SK-N-MC (cell line): Measurements from ENCODE around the gene CCDC63.

ENCODE experiments used
- DNase-seq: peaks from one replicate; pipeline ENCODE4 v3.0.0-alpha.2; 2011; ENCODE audit warnings: low read depth, low spot score
- H3K27ac ChIP-seq: fragments of 200-600 bp; sonication (generic); 2 replicates; pipeline ENCODE4 v1.5.1; 2016; ENCODE audit warnings: mixed run types
- H3K36me3 ChIP-seq: fragments of 200-600 bp; sonication (generic); 2 replicates; pipeline ENCODE4 v1.6.1; 2017; ENCODE audit warnings: antibody characterized with exemption, low read length, mixed read lengths; ENCODE audit not compliant: insufficient read depth
- H3K4me3 ChIP-seq: fragments of 200-600 bp; sonication (generic); 2 replicates; pipeline ENCODE4 v1.5.1; 2016
- H3K9ac ChIP-seq: fragments of 200-600 bp; sonication (generic); 2 replicates; pipeline ENCODE4 v1.8.0; 2017; ENCODE audit warnings: mixed run types, mixed read lengths; ENCODE audit not compliant: insufficient read length
- H3K9me3 ChIP-seq: fragments of 200-600 bp; sonication (generic); 2 replicates; pipeline ENCODE4 v1.6.1; 2017; ENCODE audit warnings: low read depth, mild to moderate bottlenecking, antibody characterized with exemption, low read length, moderate library complexity, mixed read lengths
- EZH2 ChIP-seq: fragments of 200-600 bp; sonication (generic); IDR thresholded peaks from one replicate; pipeline ENCODE4 v1.6.1; 2017; ENCODE audit warnings: antibody characterized with exemption
- FOXP2 ChIP-seq: optimal IDR thresholded peaks from 2 replicates; pipeline ENCODE3; 2011; ENCODE audit warnings: mild to moderate bottlenecking, moderate library complexity; ENCODE audit not compliant: insufficient read depth; ENCODE audit errors: extremely low read length, control extremely low read depth
- POLR2AphosphoS5 ChIP-seq: IDR thresholded peaks from 2 replicates; pipeline ENCODE4 v1.6.1; 2012; ENCODE audit warnings: mild to moderate bottlenecking, low read depth, low read length, borderline replicate concordance

Gene CCDC63

DNA sequence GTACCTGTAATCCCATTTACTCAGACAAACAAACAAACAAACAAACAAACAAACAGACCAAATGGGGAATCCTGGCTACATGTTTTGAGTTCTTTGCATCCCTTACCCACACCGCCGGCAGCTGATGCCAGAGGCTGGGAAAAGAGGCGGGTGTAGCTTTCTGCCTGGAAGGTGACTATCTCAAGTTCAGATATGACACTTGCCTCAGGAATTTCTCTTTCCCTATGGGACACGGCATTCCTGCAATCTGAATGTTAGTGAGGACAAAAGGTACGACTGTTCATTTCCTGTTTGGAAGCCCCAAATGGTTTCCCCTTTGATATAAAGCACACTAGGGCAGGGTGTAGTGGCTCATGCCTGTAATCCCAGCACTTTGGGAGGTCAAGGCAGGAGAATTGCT, 70.7 kb downstream of the CCDC63 start:
- peak overlapping the region; percentile 61 for H3K27ac ChIP-seq
- H3K9me3 ChIP-seq, result no peaks in the 10 kb centered on the region
- no peak overlapping the region for H3K4me3 ChIP-seq
- H3K36me3 ChIP-seq, result no peaks in the 10 kb centered on the region
- TF ChIP-seq EZH2 (no peak), POLR2AphosphoS5 (no peak), FOXP2 (no peak)
- no peak for DNase-seq
- peak overlapping the region; percentile 53 for H3K9ac ChIP-seq

- Histone ChIP-seq H3K9ac (peak overlapping the region; percentile 53), H3K27ac (peak overlapping the region; percentile 61), H3K36me3 (no peaks in the 10 kb centered on the region), H3K4me3 (no peak overlapping the region), H3K9me3 (no peaks in the 10 kb centered on the region)
- TF ChIP-seq FOXP2, result no peak
- no peak for TF ChIP-seq POLR2AphosphoS5
- TF ChIP-seq EZH2, result no peak
- DNase-seq, result no peak
These were observed 71.2 kb downstream of the CCDC63 start for GRCh38 chr12:110917961-110918360.

DNA sequence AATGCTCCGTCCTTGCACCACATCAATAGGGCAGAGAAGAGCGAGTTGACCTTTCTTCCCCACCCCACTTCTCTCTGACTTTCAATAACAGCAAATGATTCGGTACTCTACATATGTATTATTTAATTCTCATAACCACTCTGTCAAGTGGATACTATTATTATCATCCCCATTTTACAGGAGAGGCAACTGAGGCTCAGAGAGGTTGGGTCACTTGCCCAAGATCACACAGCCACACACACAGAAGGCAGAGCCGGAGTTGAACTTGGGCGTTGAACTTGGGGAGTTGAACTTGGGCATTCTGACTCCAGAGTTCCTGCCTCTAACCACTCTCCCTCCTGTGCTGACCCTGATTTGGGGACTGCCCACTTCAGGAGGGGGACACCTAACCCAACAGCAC, 72.9 kb downstream of the CCDC63 start:
- no peak overlapping the region for H3K4me3 ChIP-seq
- no peak overlapping the region for H3K9ac ChIP-seq
- no peak overlapping the region for H3K27ac ChIP-seq
- TF ChIP-seq EZH2, result no peak
- TF ChIP-seq FOXP2, result no peak
- TF ChIP-seq POLR2AphosphoS5, result no peak
- no peak for DNase-seq
- no peaks in the 10 kb centered on the region for H3K9me3 ChIP-seq
- H3K36me3 ChIP-seq, result no peaks in the 10 kb centered on the region

DNA sequence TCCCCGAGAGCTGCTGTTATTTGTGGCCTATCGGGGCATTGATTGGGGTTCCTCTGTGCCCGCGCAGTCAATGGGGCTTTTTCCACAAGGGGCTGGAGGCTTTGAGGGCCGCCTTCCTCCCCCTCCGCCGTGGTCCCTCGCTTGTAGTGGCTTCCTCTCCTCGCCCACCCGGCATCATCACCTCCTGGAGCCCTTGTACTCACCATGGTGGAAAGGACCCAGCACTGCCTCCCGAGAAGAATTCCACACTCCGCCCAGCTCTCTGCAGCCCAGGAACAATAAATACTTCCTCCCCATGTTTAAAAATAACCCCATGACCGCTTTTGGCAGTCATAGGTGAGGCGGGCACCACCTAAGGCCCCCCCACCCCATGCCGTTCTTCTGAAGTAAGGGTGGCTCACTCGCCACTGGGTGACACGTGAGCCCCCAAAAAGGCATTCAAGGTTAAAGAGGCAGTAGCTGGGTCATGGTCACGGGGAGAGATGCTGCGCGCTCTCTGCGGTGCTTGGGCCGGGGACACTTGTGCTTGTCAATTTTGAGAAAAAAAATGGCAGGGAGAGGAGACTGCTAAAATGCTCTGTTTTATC, 73.6 kb downstream of the CCDC63 start, which contains the start of gene MYL2:
MYL2 (minus strand) TSS at position 256 of the 587 bp plus-strand sequence; CDS start at position 206, 50 bp downstream.
- no peaks in the 10 kb centered on the region for H3K9me3 ChIP-seq
- no peak within 1 kb of the TSS for H3K4me3 ChIP-seq
- DNase-seq, result no peak
- no peaks in the 10 kb centered on the region for H3K36me3 ChIP-seq
- H3K27ac ChIP-seq, result no peak within 1 kb of the TSS
- H3K9ac ChIP-seq, result no peak within 1 kb of the TSS
- TF ChIP-seq POLR2AphosphoS5, result no peak
- TF ChIP-seq FOXP2, result no peak
- TF ChIP-seq EZH2, result no peak

- Histone ChIP-seq H3K36me3 (no peaks in the 10 kb centered on the region), H3K27ac (no peak overlapping the region), H3K4me3 (no peak overlapping the region), H3K9ac (no peak overlapping the region), H3K9me3 (no peaks in the 10 kb centered on the region)
- DNase-seq, result no peak
- TF ChIP-seq FOXP2 (no peak), EZH2 (no peak), POLR2AphosphoS5 (no peak)
These were observed 74.5 kb downstream of the CCDC63 start for GRCh38 chr12:110921262-110921661.

GRCh38 chr12:110922652-110923051, 75.9 kb downstream of the CCDC63 start:
- no peak overlapping the region for H3K27ac ChIP-seq
- H3K9ac ChIP-seq, result no peak overlapping the region
- no peaks in the 10 kb centered on the region for H3K9me3 ChIP-seq
- TF ChIP-seq FOXP2 (no peak), POLR2AphosphoS5 (no peak), EZH2 (no peak)
- DNase-seq, result no peak
- H3K36me3 ChIP-seq, result no peaks in the 10 kb centered on the region
- H3K4me3 ChIP-seq, result no peak overlapping the region

DNA sequence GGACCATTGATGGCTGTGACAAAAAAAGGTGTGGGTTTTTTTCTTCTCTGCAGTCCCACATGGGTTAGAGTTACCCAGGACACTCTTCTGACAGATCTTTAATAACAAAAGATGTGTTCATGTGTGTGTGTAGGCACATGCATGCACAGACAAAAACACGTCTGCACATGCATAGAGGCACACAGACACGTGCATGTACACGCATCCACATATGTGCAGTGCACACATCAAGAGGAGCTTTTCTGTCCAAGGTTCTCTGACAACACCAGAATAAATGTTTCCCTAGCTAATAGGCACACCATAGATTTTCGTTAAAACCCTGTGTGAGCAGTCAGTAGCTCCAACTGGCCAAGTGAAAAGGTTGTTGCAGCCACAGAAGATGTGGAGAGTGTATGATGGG, 76.4 kb downstream of the CCDC63 start:
- Histone ChIP-seq H3K27ac (no peak overlapping the region), H3K9me3 (no peaks in the 10 kb centered on the region), H3K9ac (no peak overlapping the region), H3K36me3 (no peaks in the 10 kb centered on the region), H3K4me3 (no peak overlapping the region)
- no peak for DNase-seq
- TF ChIP-seq POLR2AphosphoS5 (no peak), FOXP2 (no peak), EZH2 (no peak)

DNA sequence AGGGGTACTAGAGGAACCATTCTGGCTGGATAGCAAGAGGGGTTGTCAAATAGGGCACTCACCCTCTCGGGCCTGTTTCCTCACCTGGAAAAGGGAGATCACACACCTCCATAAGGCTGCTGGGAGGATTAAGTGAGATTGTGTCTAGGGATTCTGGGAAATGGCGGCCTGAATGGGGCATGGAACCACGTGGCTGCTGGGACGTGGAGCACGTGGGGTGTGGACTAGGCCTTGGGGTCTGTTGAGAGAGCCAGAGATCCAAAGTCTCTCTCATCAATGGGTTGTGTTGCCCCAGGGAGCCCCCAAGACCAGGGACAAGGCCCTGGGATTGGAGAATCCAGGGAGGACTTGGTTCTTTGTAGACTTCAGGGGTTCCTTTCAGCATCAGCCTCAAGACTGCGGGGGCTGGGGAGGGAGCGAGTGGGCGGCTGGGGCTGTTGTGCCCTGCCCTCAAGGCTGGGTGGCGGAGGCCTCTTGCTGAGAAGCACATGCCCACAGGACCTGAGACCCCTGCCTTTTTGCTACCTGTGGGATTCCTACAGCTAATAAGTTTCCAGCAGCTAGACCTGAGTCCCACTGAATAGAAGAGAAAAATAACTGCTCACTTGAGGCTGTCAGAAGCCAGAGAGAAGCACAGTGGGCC, 77.0 kb downstream of the CCDC63 start:
- TF ChIP-seq FOXP2 (no peak), EZH2 (no peak), POLR2AphosphoS5 (no peak)
- Histone ChIP-seq H3K27ac (no peak overlapping the region), H3K9me3 (no peaks in the 10 kb centered on the region), H3K9ac (no peak overlapping the region), H3K36me3 (no peaks in the 10 kb centered on the region), H3K4me3 (no peak overlapping the region)
- DNase-seq, result no peak
